Caco-2 (cell line): ENCODE data around the gene BRIP1. TPM values are rescaled to one million over a fixed set of nuclear protein-coding genes. Genes with fewer than 3 reads are reported as not detected.

Experiments
- BruUV-seq: library from RNA; stranded (reverse); fragments of 400-500 nt; replicated peaks from 2 replicates; lab custom pipeline; 2021; lab: Mats Ljungman, UMichigan
- CTCF ChIA-PET: fragments of 300-600 bp; sonication (Branson Sonifier 250); formaldehyde crosslinking; loops from one replicate; lab custom pipeline; 2022; ENCODE audit warnings: antibody characterized with exemption; lab: Charles Lee
- POLR2A ChIA-PET: fragments of 300-600 bp; sonication (Branson Sonifier 250); formaldehyde crosslinking; loops from one replicate; lab custom pipeline; 2022; ENCODE audit warnings: antibody characterized with exemption; lab: Charles Lee
- DNase-seq, 2 experiments: peaks; one replicate each; pipeline versions ENCODE4 v3.0.0 to v3.0.0-alpha.2; 2020 to 2022
- H3K27me3 ChIP-seq: replicated peaks from 2 replicates; pipeline ENCODE4 v1.6.0; 2011; ENCODE audit warnings: low read length; ENCODE audit not compliant: control insufficient read depth, insufficient read depth
- H3K36me3 ChIP-seq: 2 replicates; pipeline ENCODE4 v1.5.1; 2011; ENCODE audit warnings: low read length; ENCODE audit not compliant: control insufficient read depth, insufficient read depth
- H3K4me1 ChIP-seq: fragments of 250-450 bp; sonication (Bioruptor Pico); 2 replicates; pipeline ENCODE4 v1.5.1; 2020; ENCODE audit warnings: mild to moderate bottlenecking
- H3K4me3 ChIP-seq: 2 replicates; pipeline ENCODE4 v1.5.1; 2011; ENCODE audit warnings: low read depth, mild to moderate bottlenecking, control low read depth, low read length
- H3K9me3 ChIP-seq: fragments of 250-450 bp; sonication (Bioruptor Pico); 2 replicates; pipeline ENCODE4 v1.5.1; 2020; ENCODE audit warnings: mild to moderate bottlenecking, moderate library complexity
- H3K27ac Mint-ChIP-seq: one replicate; pipeline ENCODE4 v1.8.0; 2022; ENCODE audit warnings: mixed read lengths; ENCODE audit not compliant: unreplicated experiment
- H3K27me3 Mint-ChIP-seq: one replicate; pipeline ENCODE4 v1.8.0; 2022; ENCODE audit warnings: mixed read lengths; ENCODE audit not compliant: insufficient read depth, unreplicated experiment
- H3K36me3 Mint-ChIP-seq: one replicate; pipeline ENCODE4 v1.8.0; 2022; ENCODE audit warnings: mild to moderate bottlenecking, mixed read lengths; ENCODE audit not compliant: insufficient read depth, unreplicated experiment
- H3K4me1 Mint-ChIP-seq: one replicate; pipeline ENCODE4 v1.8.0; 2022; ENCODE audit warnings: low read depth, mixed read lengths; ENCODE audit not compliant: unreplicated experiment
- H3K4me3 Mint-ChIP-seq: one replicate; pipeline ENCODE4 v1.8.0; 2022; ENCODE audit warnings: mild to moderate bottlenecking, moderate library complexity, mixed read lengths; ENCODE audit not compliant: unreplicated experiment
- H3K9me3 Mint-ChIP-seq: one replicate; pipeline ENCODE4 v1.8.0; 2022; ENCODE audit warnings: mixed read lengths; ENCODE audit not compliant: unreplicated experiment
- CTCF ChIP-seq, 2 experiments: fragments of 200-600 bp in 1 of 2; IDR thresholded peaks; 1 replicate in 1 of 2; 2 replicates in 1 of 2; pipeline versions ENCODE4 v1.5.1 to v1.8.0; 2011 to 2022; ENCODE audit warnings: antibody characterized with exemption in 1 of 2, control low read depth in 1 of 2, inconsistent platforms in 1 of 2, low read depth in 1 of 2, low read length in 1 of 2, mild to moderate bottlenecking in 1 of 2, moderate library complexity in 1 of 2; ENCODE audit not compliant: insufficient read depth in 1 of 2, severe bottlenecking in 1 of 2, unreplicated experiment in 1 of 2
- intact Hi-C: fragments of 100-400 bp; cut with micrococcal nuclease; formaldehyde crosslinking; loops from one replicate; pipeline ENCODE4 v1.10.0; 2022; ENCODE audit not compliant: unreplicated experiment
- total RNA-seq: library from RNA; stranded (reverse); gene quantifications from 2 replicates; pipeline ENCODE4 v1.2.3, GENCODE V29; 2022

BRIP1 gene
- total RNA-seq, 1 experiment from 2014 or later: 18.3 TPM

- Mint-ChIP-seq H3K27me3 (no peaks in the 10 kb centered on the region), H3K4me1 (no peaks in the 10 kb centered on the region), H3K27ac (no peak overlapping the region), H3K36me3 (peaks cover 22% of the 10 kb centered on the region), H3K9me3 (no peaks in the 10 kb centered on the region), H3K4me3 (no peak overlapping the region)
- Histone ChIP-seq H3K27me3 (no peaks in the 10 kb centered on the region), H3K36me3 (no peaks in the 10 kb centered on the region; the same call in 1 of the 2 replicates), H3K9me3 (no peaks in the 10 kb centered on the region), H3K4me1 (no peaks in the 10 kb centered on the region), H3K4me3 (no peak overlapping the region)
- intact Hi-C loops: no loop called here
- ChIA-PET CTCF (no interaction called here), POLR2A (no interaction called here)
- TF ChIP-seq CTCF (IDR thresholded peaks at IDR 0.05; ENCODE audit: insufficient read depth in 1 of 2, low read depth in 1 of 2, low read length in 1 of 2, severe bottlenecking in 1 of 2, unreplicated experiment in 1 of 2): no peak
- DNase-seq: no peak
- no TSS peak for BruUV-seq
Measured at GRCh38 chr17:61856035-61856434, 7.3 kb downstream of the BRIP1 start.

GRCh38 chr17:61852857-61853256 lies 10.5 kb downstream of the BRIP1 start:
- peaks cover 22% of the 10 kb centered on the region for H3K36me3 Mint-ChIP-seq
- no TSS peak for BruUV-seq
- H3K36me3 ChIP-seq: no peaks in the 10 kb centered on the region

GRCh38 chr17:61849674-61850073 lies 13.7 kb downstream of the BRIP1 start:
- no peak overlapping the region for H3K4me3 Mint-ChIP-seq
- peaks cover 27% of the 10 kb centered on the region for H3K36me3 Mint-ChIP-seq
- no peak overlapping the region for H3K4me3 ChIP-seq
- no peaks in the 10 kb centered on the region for H3K9me3 Mint-ChIP-seq
- ChIA-PET POLR2A (no interaction called here), CTCF (no interaction called here)
- no peaks in the 10 kb centered on the region for H3K36me3 ChIP-seq
- H3K9me3 ChIP-seq: no peaks in the 10 kb centered on the region
- intact Hi-C loops: no loop called here
- peaks cover 6% of the 10 kb centered on the region; the same call in 1 of the 2 replicates for H3K4me1 ChIP-seq
- H3K4me1 Mint-ChIP-seq: no peaks in the 10 kb centered on the region
- TF ChIP-seq CTCF (IDR thresholded peaks at IDR 0.05; ENCODE audit: insufficient read depth in 1 of 2, low read depth in 1 of 2, low read length in 1 of 2, severe bottlenecking in 1 of 2, unreplicated experiment in 1 of 2): no peak
- H3K27ac Mint-ChIP-seq: no peak overlapping the region
- H3K27me3 Mint-ChIP-seq: no peaks in the 10 kb centered on the region
- no TSS peak for BruUV-seq
- H3K27me3 ChIP-seq: no peaks in the 10 kb centered on the region
- DNase-seq: no peak

More at GRCh38 chr17:61852857-61853256, 10.5 kb downstream of the BRIP1 start:
- no peak for TF ChIP-seq CTCF (IDR thresholded peaks at IDR 0.05; ENCODE audit: insufficient read depth in 1 of 2, low read depth in 1 of 2, low read length in 1 of 2, severe bottlenecking in 1 of 2, unreplicated experiment in 1 of 2)
- Mint-ChIP-seq H3K9me3 (no peaks in the 10 kb centered on the region), H3K27me3 (no peaks in the 10 kb centered on the region), H3K4me3 (no peak overlapping the region), H3K4me1 (no peaks in the 10 kb centered on the region), H3K27ac (no peak overlapping the region)
- intact Hi-C loops: no loop called here
- ChIA-PET POLR2A (no interaction called here), CTCF (no interaction called here)
- no peak overlapping the region for H3K4me3 ChIP-seq
- no peaks in the 10 kb centered on the region for H3K9me3 ChIP-seq
- peaks cover 6% of the 10 kb centered on the region; the same call in 1 of the 2 replicates for H3K4me1 ChIP-seq
- no peak for DNase-seq
- H3K27me3 ChIP-seq: no peaks in the 10 kb centered on the region
